K562 (cell line): ENCODE data around the gene TDRD9. TPM values are rescaled to one million over a fixed set of nuclear protein-coding genes. Genes with fewer than 3 reads are reported as not detected.

Experiments used
- EHMT2 ChIP-seq: fragments of 450-650 bp; IDR thresholded peaks from 2 replicates; pipeline ENCODE4 v1.6.1; 2018; ENCODE audit warnings: antibody characterized with exemption
- PURB ChIP-seq: sonication (generic); formaldehyde crosslinking; IDR thresholded peaks from 2 replicates; pipeline ENCODE4 v1.9.0; 2021; ENCODE audit warnings: low read depth, mild to moderate bottlenecking, missing genetic modification reagents
- RAD21 ChIP-seq, 2 experiments: fragments of 250-450 bp in 1 of 2; fragments of 450-650 bp in 1 of 2; sonication (Bioruptor Pico) in 1 of 2; formaldehyde crosslinking in 1 of 2; IDR thresholded peaks in 1 of 2; conservative IDR thresholded peaks in 1 of 2; 2 replicates each; pipeline versions ENCODE4 v1.4.0 to v1.8.0; 2020 to 2022; ENCODE audit warnings: mild to moderate bottlenecking in 2 of 2, moderate library complexity in 1 of 2
- TGIF2 ChIP-seq: sonication (generic); formaldehyde crosslinking; IDR thresholded peaks from 2 replicates; pipeline ENCODE4 v1.8.1; 2022; ENCODE audit warnings: mild to moderate bottlenecking, missing genetic modification reagents, moderate library complexity
- polyA plus RNA-seq, 8 experiments: library from polyadenylated mRNA; depleted of rRNA in 4 of 8; stranded (reverse) in 5 of 8; unstranded in 3 of 8; fragments of >200 nt; fragmentation: Nextera tagmentation in 2 of 8; fragmentation: Illumina TruSeq in 1 of 8; extraction: Ambion mirVana in 2 of 8; extraction: Trizol in 1 of 8; gene quantifications; 2 replicates each; pipeline versions ENCODE4 v1.2.1 to v1.2.3, GENCODE V29; 2011 to 2014; ENCODE audit warnings: inconsistent platforms in 1 of 8, missing spikeins in 1 of 8
- total RNA-seq, 7 experiments: library from RNA; depleted of rRNA in 6 of 7; stranded (reverse); fragments of >200 nt in 6 of 7; fragmentation: Illumina TruSeq in 2 of 7; extraction: Trizol in 2 of 7; gene quantifications; 2 replicates each; pipeline versions ENCODE4 v1.2.1 to v1.2.3, GENCODE V29; 2011 to 2021; ENCODE audit warnings: low replicate concordance in 1 of 7
- TF ChIP-seq, protein P1 (sequence below): fragments of 450-650 bp; IDR thresholded peaks from 2 replicates; pipeline ENCODE4 v1.6.1; 2018; ENCODE audit not compliant: partially characterized antibody

TDRD9 gene
- total and polyA plus RNA-seq, 9 of the 15 experiments (the other 6 are each of a cell fraction or from before 2014, with no cell fraction given) = 0.04 to 0.14 (median 0.04) TPM; not detected in 5

DNA sequence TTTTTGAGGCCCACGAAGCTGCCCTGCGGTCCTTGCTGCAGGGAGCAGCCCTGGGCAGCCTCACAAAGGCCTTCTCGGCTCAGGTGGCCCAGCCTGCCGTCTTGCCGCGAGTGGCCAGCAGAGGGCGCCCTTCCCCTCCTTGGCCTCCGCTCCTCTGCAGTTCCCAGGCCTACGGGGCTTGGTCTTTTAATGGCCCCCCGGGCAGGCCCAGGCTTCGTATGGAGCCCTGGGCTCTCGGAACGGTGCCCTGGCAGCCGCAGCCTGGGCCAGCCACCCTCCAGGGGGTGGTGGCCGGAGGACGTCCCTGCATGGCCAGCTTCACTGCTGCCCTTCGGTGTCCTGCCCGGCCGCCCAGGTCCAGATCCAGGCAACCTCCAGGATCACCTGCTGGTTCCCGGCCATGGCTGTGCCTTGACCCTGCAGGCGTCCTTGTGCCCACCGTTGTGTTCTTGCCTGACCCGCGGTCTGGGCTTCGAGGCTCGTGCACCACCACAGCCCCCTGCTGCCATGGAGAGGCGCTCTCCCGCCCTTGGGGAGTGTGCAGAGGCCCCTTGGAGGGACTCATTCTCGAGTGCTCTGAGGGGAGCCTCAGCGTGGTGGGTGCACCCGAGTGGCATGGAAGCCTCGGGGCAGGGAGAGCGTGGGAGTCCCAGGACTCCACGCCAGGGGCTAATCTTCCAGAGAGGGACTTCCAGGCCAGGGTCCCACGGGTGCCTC, 166.6 kb downstream of the TDRD9 start (continued):
- no peak for TF ChIP-seq PURB (CRISPR knock-in tag)
- TF ChIP-seq RAD21 (CRISPR knock-in tag; conservative IDR thresholded peaks at IDR 0.05 in 1 of 2, IDR thresholded peaks at IDR 0.05 in 1 of 2) = peak; percentile 29 to 68; a peak in 3 of 4 replicates
- TF ChIP-seq TGIF2 (CRISPR knock-in tag) = no peak
- TF ChIP-seq, protein P1, sequence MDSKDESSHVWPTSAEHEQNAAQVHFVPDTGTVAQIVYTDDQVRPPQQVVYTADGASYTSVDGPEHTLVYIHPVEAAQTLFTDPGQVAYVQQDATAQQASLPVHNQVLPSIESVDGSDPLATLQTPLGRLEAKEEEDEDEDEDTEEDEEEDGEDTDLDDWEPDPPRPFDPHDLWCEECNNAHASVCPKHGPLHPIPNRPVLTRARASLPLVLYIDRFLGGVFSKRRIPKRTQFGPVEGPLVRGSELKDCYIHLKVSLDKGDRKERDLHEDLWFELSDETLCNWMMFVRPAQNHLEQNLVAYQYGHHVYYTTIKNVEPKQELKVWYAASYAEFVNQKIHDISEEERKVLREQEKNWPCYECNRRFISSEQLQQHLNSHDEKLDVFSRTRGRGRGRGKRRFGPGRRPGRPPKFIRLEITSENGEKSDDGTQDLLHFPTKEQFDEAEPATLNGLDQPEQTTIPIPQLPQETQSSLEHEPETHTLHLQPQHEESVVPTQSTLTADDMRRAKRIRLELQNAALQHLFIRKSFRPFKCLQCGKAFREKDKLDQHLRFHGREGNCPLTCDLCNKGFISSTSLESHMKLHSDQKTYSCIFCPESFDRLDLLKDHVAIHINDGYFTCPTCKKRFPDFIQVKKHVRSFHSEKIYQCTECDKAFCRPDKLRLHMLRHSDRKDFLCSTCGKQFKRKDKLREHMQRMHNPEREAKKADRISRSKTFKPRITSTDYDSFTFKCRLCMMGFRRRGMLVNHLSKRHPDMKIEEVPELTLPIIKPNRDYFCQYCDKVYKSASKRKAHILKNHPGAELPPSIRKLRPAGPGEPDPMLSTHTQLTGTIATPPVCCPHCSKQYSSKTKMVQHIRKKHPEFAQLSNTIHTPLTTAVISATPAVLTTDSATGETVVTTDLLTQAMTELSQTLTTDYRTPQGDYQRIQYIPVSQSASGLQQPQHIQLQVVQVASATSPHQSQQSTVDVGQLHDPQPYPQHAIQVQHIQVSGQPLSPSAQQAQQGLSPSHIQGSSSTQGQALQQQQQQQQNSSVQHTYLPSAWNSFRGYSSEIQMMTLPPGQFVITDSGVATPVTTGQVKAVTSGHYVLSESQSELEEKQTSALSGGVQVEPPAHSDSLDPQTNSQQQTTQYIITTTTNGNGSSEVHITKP = no peak
- TF ChIP-seq EHMT2 = no peak
